GM10266 (cell line): ENCODE results near the gene VPS33A.

Experiments
- DNase-seq: peaks from one replicate; pipeline ENCODE4 v3.0.0; 2012; ENCODE audit errors: extremely low spot score
- TF ChIP-seq, protein P1 (sequence below): IDR thresholded peaks from 2 replicates; pipeline ENCODE4 v1.5.1; 2012; ENCODE audit warnings: mild to moderate bottlenecking, low read depth; ENCODE audit not compliant: control insufficient read depth, insufficient read depth; ENCODE audit errors: missing control alignments

VPS33A gene

GRCh38 chr12:122182887-122183587 is 83.3 kb downstream of the VPS33A start, which contains the start of gene LRRC43:
LRRC43 (plus strand) TSS chr12:122183123; CDS start chr12:122183145, 22 bp downstream.
- TF ChIP-seq, protein P1, sequence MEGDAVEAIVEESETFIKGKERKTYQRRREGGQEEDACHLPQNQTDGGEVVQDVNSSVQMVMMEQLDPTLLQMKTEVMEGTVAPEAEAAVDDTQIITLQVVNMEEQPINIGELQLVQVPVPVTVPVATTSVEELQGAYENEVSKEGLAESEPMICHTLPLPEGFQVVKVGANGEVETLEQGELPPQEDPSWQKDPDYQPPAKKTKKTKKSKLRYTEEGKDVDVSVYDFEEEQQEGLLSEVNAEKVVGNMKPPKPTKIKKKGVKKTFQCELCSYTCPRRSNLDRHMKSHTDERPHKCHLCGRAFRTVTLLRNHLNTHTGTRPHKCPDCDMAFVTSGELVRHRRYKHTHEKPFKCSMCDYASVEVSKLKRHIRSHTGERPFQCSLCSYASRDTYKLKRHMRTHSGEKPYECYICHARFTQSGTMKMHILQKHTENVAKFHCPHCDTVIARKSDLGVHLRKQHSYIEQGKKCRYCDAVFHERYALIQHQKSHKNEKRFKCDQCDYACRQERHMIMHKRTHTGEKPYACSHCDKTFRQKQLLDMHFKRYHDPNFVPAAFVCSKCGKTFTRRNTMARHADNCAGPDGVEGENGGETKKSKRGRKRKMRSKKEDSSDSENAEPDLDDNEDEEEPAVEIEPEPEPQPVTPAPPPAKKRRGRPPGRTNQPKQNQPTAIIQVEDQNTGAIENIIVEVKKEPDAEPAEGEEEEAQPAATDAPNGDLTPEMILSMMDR, result no peak
- DNase-seq, result peak; percentile 59
